ENCODE results near the gene PROZ. TPM values are rescaled to one million over a fixed set of nuclear protein-coding genes. Genes with fewer than 3 reads are reported as not detected.

Gene PROZ
- total RNA-seq, 1 experiment from 2014 or later = not detected

DNA sequence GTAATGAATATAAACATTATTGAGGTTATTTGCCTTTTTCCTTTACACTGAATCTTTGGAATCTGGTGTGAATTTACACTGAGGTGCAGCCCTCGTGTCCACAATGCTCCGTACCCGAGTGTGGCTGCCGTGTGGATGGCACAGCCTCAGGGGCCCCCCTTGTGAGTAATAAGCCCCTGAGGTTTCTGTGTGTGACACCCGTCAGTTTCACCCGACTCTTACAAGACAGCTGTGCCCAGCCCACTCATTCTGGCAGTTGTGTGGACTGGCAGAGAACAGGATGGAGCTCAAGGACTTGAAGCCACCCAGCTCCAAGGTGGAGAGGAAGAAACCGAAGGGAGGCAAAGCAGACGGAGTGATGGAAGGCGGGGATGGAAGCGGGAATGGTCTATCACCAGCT lies 7.8 kb downstream of the PROZ start:
- BruUV-seq (replicated peaks) = no TSS peak
- Histone ChIP-seq H3K27me3 (ENCODE audit: insufficient read depth, low read length) (peaks cover 3% of the 10 kb centered on the region; the same call in 1 of the 2 replicates), H3K4me1 (ENCODE audit: control insufficient read depth in 1 of 2, insufficient read depth in 2 of 2, low read length in 2 of 2) (no peaks in the 10 kb centered on the region), H3K9ac (ENCODE audit: low read length) (no peak overlapping the region), H3K4me2 (ENCODE audit: low read length) (no peak overlapping the region), H3K27ac (ENCODE audit: low read depth, low read length) (no peak overlapping the region), H3K79me2 (ENCODE audit: insufficient read depth, low read length) (no peaks in the 10 kb centered on the region), H3K9me2 (ENCODE audit: insufficient read depth) (no peaks in the 10 kb centered on the region), H3K4me3 (replicated peaks in 1 of 2; ENCODE audit: low read depth in 1 of 2, low read length in 2 of 2) (no peak overlapping the region), H3K36me3 (ENCODE audit: control insufficient read depth in 1 of 2, insufficient read depth in 2 of 2, low read length in 2 of 2) (0 out of 4 replicates have a peak, but pooled peaks cover 0 to 8% of the 10 kb centered on the region in 2 experiments), H3K9me3 (ENCODE audit: control insufficient read depth in 1 of 2, insufficient read depth in 1 of 2, low read depth in 1 of 2, low read length in 2 of 2) (no peaks in the 10 kb centered on the region), H2AFZ (ENCODE audit: low read depth, low read length, poor library complexity, severe bottlenecking) (no peak overlapping the region), H4K20me1 (ENCODE audit: insufficient read depth) (no peaks in the 10 kb centered on the region)
- CTCF ChIA-PET = no interaction called here
- DNase-seq (ENCODE audit: low read depth, low spot score) (no peak), ATAC-seq (no peak)
- POLR2A ChIA-PET = no interaction called here
- no peak for TF ChIP-seq ELF1 (IDR thresholded peaks at IDR 0.05; ENCODE audit: borderline replicate concordance, low read depth)
- no peak for TF ChIP-seq SRF (IDR thresholded peaks at IDR 0.05; ENCODE audit: low read depth)
- no peak for TF ChIP-seq ZFX (IDR thresholded peaks at IDR 0.05)
- TF ChIP-seq, protein P1, sequence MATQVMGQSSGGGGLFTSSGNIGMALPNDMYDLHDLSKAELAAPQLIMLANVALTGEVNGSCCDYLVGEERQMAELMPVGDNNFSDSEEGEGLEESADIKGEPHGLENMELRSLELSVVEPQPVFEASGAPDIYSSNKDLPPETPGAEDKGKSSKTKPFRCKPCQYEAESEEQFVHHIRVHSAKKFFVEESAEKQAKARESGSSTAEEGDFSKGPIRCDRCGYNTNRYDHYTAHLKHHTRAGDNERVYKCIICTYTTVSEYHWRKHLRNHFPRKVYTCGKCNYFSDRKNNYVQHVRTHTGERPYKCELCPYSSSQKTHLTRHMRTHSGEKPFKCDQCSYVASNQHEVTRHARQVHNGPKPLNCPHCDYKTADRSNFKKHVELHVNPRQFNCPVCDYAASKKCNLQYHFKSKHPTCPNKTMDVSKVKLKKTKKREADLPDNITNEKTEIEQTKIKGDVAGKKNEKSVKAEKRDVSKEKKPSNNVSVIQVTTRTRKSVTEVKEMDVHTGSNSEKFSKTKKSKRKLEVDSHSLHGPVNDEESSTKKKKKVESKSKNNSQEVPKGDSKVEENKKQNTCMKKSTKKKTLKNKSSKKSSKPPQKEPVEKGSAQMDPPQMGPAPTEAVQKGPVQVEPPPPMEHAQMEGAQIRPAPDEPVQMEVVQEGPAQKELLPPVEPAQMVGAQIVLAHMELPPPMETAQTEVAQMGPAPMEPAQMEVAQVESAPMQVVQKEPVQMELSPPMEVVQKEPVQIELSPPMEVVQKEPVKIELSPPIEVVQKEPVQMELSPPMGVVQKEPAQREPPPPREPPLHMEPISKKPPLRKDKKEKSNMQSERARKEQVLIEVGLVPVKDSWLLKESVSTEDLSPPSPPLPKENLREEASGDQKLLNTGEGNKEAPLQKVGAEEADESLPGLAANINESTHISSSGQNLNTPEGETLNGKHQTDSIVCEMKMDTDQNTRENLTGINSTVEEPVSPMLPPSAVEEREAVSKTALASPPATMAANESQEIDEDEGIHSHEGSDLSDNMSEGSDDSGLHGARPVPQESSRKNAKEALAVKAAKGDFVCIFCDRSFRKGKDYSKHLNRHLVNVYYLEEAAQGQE (IDR thresholded peaks at IDR 0.05; ENCODE audit: low read depth) = no peak
- no peak for TF ChIP-seq POLR2AphosphoS5 (IDR thresholded peaks at IDR 0.05; ENCODE audit: low read depth, low read length)
- no peak for TF ChIP-seq CEBPB (IDR thresholded peaks at IDR 0.05; ENCODE audit: low read depth)
- TF ChIP-seq ZNF274 (IDR thresholded peaks at IDR 0.05; ENCODE audit: low read depth, low read length) = no peak
- TF ChIP-seq, protein P2, sequence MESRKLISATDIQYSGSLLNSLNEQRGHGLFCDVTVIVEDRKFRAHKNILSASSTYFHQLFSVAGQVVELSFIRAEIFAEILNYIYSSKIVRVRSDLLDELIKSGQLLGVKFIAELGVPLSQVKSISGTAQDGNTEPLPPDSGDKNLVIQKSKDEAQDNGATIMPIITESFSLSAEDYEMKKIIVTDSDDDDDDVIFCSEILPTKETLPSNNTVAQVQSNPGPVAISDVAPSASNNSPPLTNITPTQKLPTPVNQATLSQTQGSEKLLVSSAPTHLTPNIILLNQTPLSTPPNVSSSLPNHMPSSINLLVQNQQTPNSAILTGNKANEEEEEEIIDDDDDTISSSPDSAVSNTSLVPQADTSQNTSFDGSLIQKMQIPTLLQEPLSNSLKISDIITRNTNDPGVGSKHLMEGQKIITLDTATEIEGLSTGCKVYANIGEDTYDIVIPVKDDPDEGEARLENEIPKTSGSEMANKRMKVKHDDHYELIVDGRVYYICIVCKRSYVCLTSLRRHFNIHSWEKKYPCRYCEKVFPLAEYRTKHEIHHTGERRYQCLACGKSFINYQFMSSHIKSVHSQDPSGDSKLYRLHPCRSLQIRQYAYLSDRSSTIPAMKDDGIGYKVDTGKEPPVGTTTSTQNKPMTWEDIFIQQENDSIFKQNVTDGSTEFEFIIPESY (IDR thresholded peaks at IDR 0.05; ENCODE audit: extremely low read depth, insufficient replicate concordance, low read length) = no peak
- no peak for TF ChIP-seq YY1 (IDR thresholded peaks at IDR 0.05; ENCODE audit: extremely low read depth, insufficient replicate concordance, low read depth, low read length)
- RAD21 ChIA-PET (ENCODE audit: low non-redundant PET in 1 of 2, low total read pairs in 2 of 2, uncharacterized antibody in 2 of 2, unreplicated experiment in 2 of 2) = no interaction called here
- intact Hi-C loops (cut with micrococcal nuclease) = no loop called here

Data from HCT116 (cell line).